ENCODE data around the gene EEFSEC. TPM values are rescaled to one million over a fixed set of nuclear protein-coding genes. Genes with fewer than 3 reads are reported as not detected.

The EEFSEC gene
- polyA plus RNA-seq, 1 donor (not counting 4 experiments of a cell fraction or from before 2014, with no cell fraction given), result 8.7 TPM

DNA sequence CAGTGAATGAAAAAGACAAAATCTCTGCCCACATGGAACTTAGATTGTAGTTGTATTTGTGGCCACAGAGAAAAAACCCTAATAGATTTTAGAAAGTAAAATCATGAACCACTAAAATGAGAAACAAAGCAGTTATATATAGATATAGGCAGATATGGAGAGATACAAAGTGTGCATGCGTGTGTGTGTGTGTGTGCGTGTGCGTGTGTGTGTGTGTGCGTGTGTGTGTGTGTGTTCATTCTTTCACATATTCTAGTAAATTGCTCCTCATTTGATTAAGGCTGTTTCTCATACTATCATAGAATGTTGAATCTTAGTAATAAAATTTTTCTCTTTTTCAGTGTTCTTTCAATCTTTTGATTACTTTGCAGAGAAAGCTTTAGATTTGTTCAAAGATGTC, 194.8 kb downstream of the EEFSEC start:
- no peak for TF ChIP-seq EZH2 (IDR thresholded peaks at IDR 0.05; ENCODE audit: low read length)
- TF ChIP-seq, protein P1, sequence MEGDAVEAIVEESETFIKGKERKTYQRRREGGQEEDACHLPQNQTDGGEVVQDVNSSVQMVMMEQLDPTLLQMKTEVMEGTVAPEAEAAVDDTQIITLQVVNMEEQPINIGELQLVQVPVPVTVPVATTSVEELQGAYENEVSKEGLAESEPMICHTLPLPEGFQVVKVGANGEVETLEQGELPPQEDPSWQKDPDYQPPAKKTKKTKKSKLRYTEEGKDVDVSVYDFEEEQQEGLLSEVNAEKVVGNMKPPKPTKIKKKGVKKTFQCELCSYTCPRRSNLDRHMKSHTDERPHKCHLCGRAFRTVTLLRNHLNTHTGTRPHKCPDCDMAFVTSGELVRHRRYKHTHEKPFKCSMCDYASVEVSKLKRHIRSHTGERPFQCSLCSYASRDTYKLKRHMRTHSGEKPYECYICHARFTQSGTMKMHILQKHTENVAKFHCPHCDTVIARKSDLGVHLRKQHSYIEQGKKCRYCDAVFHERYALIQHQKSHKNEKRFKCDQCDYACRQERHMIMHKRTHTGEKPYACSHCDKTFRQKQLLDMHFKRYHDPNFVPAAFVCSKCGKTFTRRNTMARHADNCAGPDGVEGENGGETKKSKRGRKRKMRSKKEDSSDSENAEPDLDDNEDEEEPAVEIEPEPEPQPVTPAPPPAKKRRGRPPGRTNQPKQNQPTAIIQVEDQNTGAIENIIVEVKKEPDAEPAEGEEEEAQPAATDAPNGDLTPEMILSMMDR (optimal IDR thresholded peaks at IDR 0.05 in 1 of 3, IDR thresholded peaks at IDR 0.05 in 1 of 3, conservative IDR thresholded peaks at IDR 0.05 in 1 of 3; ENCODE audit: extremely low read depth in 1 of 3, insufficient read depth in 2 of 3, low read length in 3 of 3), result no peak
- FAIRE-seq (no peak), DNase-seq (ENCODE audit: low read depth, low spot score) (no peak)
- Histone ChIP-seq H3K36me3 (ENCODE audit: control insufficient read depth in 2 of 2, extremely low read depth in 1 of 2, insufficient read depth in 2 of 2, low read length in 2 of 2) (no peaks in the 10 kb centered on the region), H3K4me2 (ENCODE audit: control insufficient read depth, extremely low read depth, insufficient read depth, low read depth, low read length) (no peak overlapping the region), H3K9me3 (ENCODE audit: control insufficient read depth, low read depth, low read length) (no peaks in the 10 kb centered on the region), H3K27ac (ENCODE audit: control insufficient read depth, insufficient read depth, low read length) (no peak overlapping the region), H3K79me2 (ENCODE audit: control insufficient read depth, insufficient read depth, low read length) (no peaks in the 10 kb centered on the region), H3K27me3 (ENCODE audit: control insufficient read depth, extremely low read depth, insufficient read depth, low read length) (no peaks in the 10 kb centered on the region), H3K4me3 (ENCODE audit: control insufficient read depth in 2 of 3, extremely low read depth in 1 of 3, insufficient read depth in 2 of 3, low read depth in 1 of 3, low read length in 3 of 3) (no peak overlapping the region), H3K4me1 (ENCODE audit: control insufficient read depth, extremely low read depth, insufficient read depth, low read length) (peaks cover 7% of the 10 kb centered on the region), H4K20me1 (ENCODE audit: control insufficient read depth, extremely low read depth, insufficient read depth, low read length) (no peaks in the 10 kb centered on the region), H3K9me1 (ENCODE audit: control insufficient read depth, extremely low read depth, insufficient read depth, low read length) (no peaks in the 10 kb centered on the region), H3K9ac (ENCODE audit: control insufficient read depth, extremely low read depth, insufficient read depth, low read length) (no peak overlapping the region), H2AFZ (ENCODE audit: control insufficient read depth, low read length) (no peak overlapping the region)
- dilution Hi-C loops (cut with MboI; ENCODE audit: extremely low pct_ligation_motif_present, low sequenced_read_pairs), result no loop called here

DNA sequence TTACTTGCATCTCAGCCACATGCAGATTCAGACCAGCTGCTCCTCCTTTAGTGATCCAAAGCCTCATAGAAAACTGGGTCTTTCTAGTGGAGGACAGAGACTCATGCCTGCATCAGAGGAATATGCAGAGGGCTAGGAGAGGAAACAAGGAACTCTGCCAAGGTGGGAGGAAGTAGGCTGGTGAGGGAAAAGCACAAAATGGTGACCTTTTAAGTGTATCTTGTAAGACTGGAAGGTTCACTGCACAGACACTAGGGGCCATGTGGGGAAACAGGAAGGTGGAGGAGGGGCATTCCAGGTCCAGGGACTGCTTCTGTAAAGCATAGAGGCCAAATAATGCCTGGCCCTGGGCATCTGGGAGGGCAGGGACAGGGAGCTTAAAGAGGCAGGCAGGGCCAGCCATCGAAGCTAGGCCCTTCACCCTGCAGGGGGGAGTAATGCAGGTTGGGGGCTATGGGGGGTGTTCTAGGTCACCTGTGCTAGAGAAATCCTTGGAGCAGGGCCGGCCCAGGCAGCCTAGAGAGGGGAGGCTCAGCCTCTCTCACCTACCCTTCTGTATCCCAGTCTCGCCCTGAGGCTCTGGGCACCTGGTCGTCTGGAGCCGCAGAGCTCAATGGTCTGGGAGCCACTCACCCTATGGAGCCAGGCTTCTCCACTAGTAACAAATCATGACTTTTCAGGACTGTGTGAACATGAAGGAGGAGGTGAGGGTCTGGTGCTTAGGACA, 195.7 kb downstream of the EEFSEC start:
- H4K20me1 ChIP-seq (ENCODE audit: control insufficient read depth, extremely low read depth, insufficient read depth, low read length), result no peaks in the 10 kb centered on the region
- H3K9ac ChIP-seq (ENCODE audit: control insufficient read depth, extremely low read depth, insufficient read depth, low read length), result no peak overlapping the region
- no peak overlapping the region for H3K27ac ChIP-seq (ENCODE audit: control insufficient read depth, insufficient read depth, low read length)
- no peaks in the 10 kb centered on the region for H3K27me3 ChIP-seq (ENCODE audit: control insufficient read depth, extremely low read depth, insufficient read depth, low read length)
- H3K9me3 ChIP-seq (ENCODE audit: control insufficient read depth, low read depth, low read length), result no peaks in the 10 kb centered on the region
- no peaks in the 10 kb centered on the region for H3K36me3 ChIP-seq (ENCODE audit: control insufficient read depth in 2 of 2, extremely low read depth in 1 of 2, insufficient read depth in 2 of 2, low read length in 2 of 2)
- TF ChIP-seq EZH2 (IDR thresholded peaks at IDR 0.05; ENCODE audit: low read length), result no peak
- TF ChIP-seq, protein P1 (optimal IDR thresholded peaks at IDR 0.05 in 1 of 3, IDR thresholded peaks at IDR 0.05 in 1 of 3, conservative IDR thresholded peaks at IDR 0.05 in 1 of 3; ENCODE audit: extremely low read depth in 1 of 3, insufficient read depth in 2 of 3, low read length in 3 of 3), result no peak
- H2AFZ ChIP-seq (ENCODE audit: control insufficient read depth, low read length), result no peak overlapping the region
- H3K4me2 ChIP-seq (ENCODE audit: control insufficient read depth, extremely low read depth, insufficient read depth, low read depth, low read length), result no peak overlapping the region
- H3K4me3 ChIP-seq (ENCODE audit: control insufficient read depth in 2 of 3, extremely low read depth in 1 of 3, insufficient read depth in 2 of 3, low read depth in 1 of 3, low read length in 3 of 3), result no peak overlapping the region
- H3K79me2 ChIP-seq (ENCODE audit: control insufficient read depth, insufficient read depth, low read length), result no peaks in the 10 kb centered on the region
- FAIRE-seq (no peak), DNase-seq (ENCODE audit: low read depth, low spot score) (no peak)
- H3K9me1 ChIP-seq (ENCODE audit: control insufficient read depth, extremely low read depth, insufficient read depth, low read length), result no peaks in the 10 kb centered on the region
- dilution Hi-C loops (cut with MboI; ENCODE audit: extremely low pct_ligation_motif_present, low sequenced_read_pairs), result no loop called here
- H3K4me1 ChIP-seq (ENCODE audit: control insufficient read depth, extremely low read depth, insufficient read depth, low read length), result no peaks in the 10 kb centered on the region
